RWPE1 (cell line): ENCODE measurements around the gene SLC48A1.

Experiments
- CTCF ChIA-PET: fragments of 350-600 bp; sonication (Branson Sonifier 250); formaldehyde crosslinking; extraction: SDS; loops from one replicate; lab custom pipeline; 2021; lab: Yijun Ruan, JAX
- POLR2A ChIA-PET: fragments of 400-600 bp; formaldehyde crosslinking; extraction: SDS; loops from one replicate; lab custom pipeline; 2020; ENCODE audit warnings: antibody characterized with exemption; ENCODE audit not compliant: low non-redundant PET; lab: Yijun Ruan, JAX
- DNase-seq: peaks from one replicate; pipeline ENCODE4 v3.0.0; 2012; ENCODE audit warnings: low spot score
- H3K27ac ChIP-seq: fragments of 450-650 bp; 2 replicates; pipeline ENCODE4 v1.5.1; 2017
- TF ChIP-seq, protein P1 (sequence below): fragments of 450-650 bp; conservative IDR thresholded peaks from 2 replicates; pipeline ENCODE4 v1.5.1; 2017; ENCODE audit warnings: low read depth, mild to moderate bottlenecking

The SLC48A1 gene

DNA sequence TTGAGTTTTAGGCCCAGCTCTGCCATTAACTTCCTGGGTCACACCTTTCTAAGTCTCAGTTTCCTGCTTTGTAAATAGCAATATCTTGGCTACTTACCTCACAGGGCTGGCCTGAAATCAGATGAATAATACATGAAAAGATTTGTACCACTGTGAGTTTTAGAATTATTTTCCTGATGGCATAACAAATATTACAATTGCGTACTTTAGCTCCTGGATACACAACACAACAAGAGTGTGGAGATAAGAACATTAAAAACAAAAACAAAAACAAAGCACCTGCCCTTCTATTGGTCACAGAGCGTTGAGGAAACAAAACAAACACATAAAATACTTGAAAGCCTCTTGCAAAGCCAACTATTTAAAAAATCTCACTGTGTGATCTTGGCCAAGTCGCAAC, 51.6 kb downstream of the SLC48A1 start:
- POLR2A ChIA-PET, result interaction anchor here (0.6 kb wide), 1 partner anchor 11 kb away, joined by 9 read pairs; no protein-coding TSS in a partner anchor
- DNase-seq, result no peak
- peak overlapping the region; percentile 91 for H3K27ac ChIP-seq
- TF ChIP-seq, protein P1, sequence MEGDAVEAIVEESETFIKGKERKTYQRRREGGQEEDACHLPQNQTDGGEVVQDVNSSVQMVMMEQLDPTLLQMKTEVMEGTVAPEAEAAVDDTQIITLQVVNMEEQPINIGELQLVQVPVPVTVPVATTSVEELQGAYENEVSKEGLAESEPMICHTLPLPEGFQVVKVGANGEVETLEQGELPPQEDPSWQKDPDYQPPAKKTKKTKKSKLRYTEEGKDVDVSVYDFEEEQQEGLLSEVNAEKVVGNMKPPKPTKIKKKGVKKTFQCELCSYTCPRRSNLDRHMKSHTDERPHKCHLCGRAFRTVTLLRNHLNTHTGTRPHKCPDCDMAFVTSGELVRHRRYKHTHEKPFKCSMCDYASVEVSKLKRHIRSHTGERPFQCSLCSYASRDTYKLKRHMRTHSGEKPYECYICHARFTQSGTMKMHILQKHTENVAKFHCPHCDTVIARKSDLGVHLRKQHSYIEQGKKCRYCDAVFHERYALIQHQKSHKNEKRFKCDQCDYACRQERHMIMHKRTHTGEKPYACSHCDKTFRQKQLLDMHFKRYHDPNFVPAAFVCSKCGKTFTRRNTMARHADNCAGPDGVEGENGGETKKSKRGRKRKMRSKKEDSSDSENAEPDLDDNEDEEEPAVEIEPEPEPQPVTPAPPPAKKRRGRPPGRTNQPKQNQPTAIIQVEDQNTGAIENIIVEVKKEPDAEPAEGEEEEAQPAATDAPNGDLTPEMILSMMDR, result no peak
- CTCF ChIA-PET, result no interaction called here

DNA sequence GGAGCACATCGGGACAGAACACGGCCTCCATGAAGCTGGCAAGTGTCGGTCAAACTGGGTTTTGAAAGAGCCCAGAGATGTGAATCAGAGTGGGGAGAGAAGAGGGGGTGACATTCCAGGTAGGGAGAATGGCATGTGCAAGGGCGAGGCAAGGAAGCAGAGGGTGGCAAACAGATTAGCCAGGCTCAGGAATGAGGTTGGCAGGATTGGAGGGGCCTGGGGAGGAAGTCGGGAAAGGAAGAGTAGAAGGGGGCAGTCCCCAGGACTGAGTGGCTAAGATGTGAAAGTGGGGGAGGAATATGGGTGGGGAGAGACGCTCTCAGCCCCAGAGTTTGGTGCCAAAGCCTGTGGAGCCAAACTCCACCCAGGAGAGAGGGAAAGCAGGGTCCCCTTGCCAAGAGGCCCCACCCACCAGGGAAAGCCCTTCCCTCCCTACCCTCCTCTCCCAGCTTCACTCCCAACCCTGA, 52.2 kb downstream of the SLC48A1 start:
- POLR2A ChIA-PET, result no interaction called here
- DNase-seq, result peak; percentile 88

DNA sequence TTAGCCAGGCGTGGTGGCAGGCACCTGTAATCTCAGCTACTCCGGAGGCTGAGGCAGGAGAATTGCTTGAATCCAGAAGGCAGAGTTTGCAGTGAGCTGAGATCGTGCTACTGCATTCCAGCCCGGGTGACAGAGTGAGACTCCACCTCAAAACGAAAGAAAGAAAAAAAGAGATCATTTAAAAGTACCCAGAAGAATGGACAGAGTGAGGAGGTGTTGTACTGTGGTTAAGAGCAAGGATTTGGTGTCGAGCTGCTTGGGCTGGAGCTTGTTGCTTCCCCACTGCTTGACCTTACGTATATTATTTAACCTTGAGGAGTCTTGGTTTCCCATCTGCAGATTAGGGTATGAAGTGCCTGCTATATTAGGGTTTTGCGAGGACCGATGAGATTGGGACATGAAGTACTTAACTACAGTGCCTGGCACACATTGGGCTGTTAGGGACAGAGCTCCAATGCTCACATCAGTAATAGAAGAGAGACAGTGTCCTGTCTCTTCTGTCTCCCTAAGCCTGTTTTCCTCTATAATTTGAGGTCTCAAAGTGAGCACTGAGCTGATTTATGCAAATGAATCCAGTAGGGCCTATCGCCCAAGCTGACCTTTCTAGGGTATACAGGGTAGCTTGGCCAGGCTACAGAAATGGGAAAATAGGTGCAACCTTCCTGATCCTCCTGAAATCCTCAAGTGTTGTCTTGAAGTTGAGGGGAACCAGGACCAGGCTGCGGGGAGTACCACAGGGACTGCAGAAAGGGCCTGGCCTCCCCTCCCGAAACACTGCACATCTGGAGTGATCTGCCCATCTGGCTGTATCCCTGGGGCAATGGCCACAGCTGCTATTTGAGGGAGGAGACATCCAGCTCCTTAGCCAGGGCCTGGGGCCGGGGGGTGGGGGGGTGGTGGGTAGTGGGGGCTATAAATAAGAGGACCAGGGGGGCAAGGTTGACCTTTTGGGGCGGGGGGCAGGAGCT, 55.3 kb downstream of the SLC48A1 start:
- TF ChIP-seq, protein P1, result no peak
- peak overlapping the region; percentile 91 for H3K27ac ChIP-seq
- ChIA-PET POLR2A (interaction anchor here (0.6 to 2.1 kb wide), 5 partner anchors 7 to 1477 kb away, joined by 3 to 8 read pairs (median 3); no protein-coding TSS in a partner anchor), CTCF (interaction anchor here (0.6 to 1.9 kb wide), 4 partner anchors 9 to 335 kb away, joined by 3 to 11 read pairs (median 4); no protein-coding TSS in a partner anchor)
- DNase-seq, result no peak

More for the DNA sequence above, 52.2 kb downstream of the SLC48A1 start:
- H3K27ac ChIP-seq, result peak overlapping the region; percentile 91
- TF ChIP-seq, protein P1, result no peak
- CTCF ChIA-PET, result no interaction called here

DNA sequence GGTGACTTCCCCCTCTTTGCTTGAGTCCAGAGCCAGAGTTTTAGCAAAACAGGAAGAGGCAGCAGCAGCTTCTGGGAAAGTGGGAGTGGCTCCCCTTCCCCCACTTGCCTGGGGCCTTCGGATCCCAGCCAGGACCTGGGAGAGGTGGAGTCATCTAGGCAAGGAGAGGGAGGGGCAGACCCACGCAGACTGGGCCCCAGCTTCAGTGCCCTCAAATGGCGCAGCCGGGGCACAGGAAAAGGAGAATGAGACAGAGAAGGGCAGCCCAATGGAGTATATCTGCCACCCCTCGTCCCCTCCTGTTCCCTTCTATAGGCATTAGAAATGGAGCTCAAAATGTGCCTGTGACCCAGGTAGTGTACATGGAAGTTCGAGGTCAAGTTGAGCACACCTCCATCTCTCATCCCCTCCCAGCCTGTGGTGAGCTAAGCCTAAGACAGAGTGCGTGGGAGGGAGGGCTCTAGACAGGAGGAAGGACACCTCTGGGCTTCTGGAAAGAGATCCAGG, 56.0 kb downstream of the SLC48A1 start:
- ChIA-PET POLR2A (interaction anchor here (0.6 to 2.1 kb wide), 5 partner anchors 8 to 1478 kb away, joined by 3 to 8 read pairs (median 3); no protein-coding TSS in a partner anchor), CTCF (interaction anchor here (0.6 to 1.9 kb wide), 6 partner anchors 9 to 22 kb away, joined by 3 to 11 read pairs (median 3); no protein-coding TSS in a partner anchor)
- H3K27ac ChIP-seq, result peak overlapping the region; percentile 91
- peak; percentile 95 for DNase-seq
- TF ChIP-seq, protein P1, result no peak

DNA sequence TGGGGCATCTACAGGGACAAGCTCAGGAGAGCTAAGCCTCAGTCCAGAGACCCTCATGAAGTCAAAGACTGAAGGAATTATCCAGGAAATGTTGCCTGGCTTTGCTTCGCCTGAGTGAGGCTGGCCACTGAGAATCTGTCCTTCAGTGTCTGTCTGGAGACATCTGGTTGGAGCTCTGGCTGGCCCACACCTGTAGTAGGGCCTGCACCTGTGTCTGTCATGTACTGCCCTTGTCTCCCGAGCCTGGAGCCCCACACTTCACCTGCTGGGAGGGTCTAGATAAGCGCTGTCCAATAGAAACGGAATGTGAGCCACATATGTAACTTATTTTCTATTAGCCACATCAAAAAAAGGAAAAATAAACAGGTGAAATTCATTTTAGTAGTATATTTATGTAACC, 56.5 kb downstream of the SLC48A1 start:
- no peak for DNase-seq
- TF ChIP-seq, protein P1, result no peak
- H3K27ac ChIP-seq, result peak overlapping the region; percentile 91
- CTCF ChIA-PET, result interaction anchor here (0.6 to 1.9 kb wide), 8 partner anchors 8 to 321 kb away, joined by 3 to 11 read pairs (median 4); no protein-coding TSS in a partner anchor
- POLR2A ChIA-PET, result interaction anchor here (1.2 to 2.1 kb wide), 2 partner anchors 9 to 17 kb away, joined by 5 to 8 read pairs; no protein-coding TSS in a partner anchor
